GM23338 (cell line): ENCODE data around the gene CD2AP. TPM values are rescaled to one million over a fixed set of nuclear protein-coding genes. Genes with fewer than 3 reads are reported as not detected.

ENCODE experiments used
- ATAC-seq: fragments of 200-7000 bp; cut with Tn5 transposase; 3 replicates; pipeline ENCODE4 v1.9.1; 2020
- DNase-seq: peaks from one replicate; pipeline ENCODE4 v3.0.0-alpha.2; 2015; ENCODE audit warnings: low spot score
- H2AFZ ChIP-seq: fragments of 200-600 bp; sonication (generic); 2 replicates; pipeline ENCODE4 v1.8.0; 2016; ENCODE audit warnings: antibody characterized with exemption, mild to moderate bottlenecking, moderate library complexity
- H3F3A ChIP-seq: fragments of 200-600 bp; sonication (generic); replicated peaks from 2 replicates; pipeline ENCODE4 v1.8.0; 2017; ENCODE audit warnings: antibody characterized with exemption, mixed run types, low read depth
- H3K27ac ChIP-seq: fragments of 200-600 bp; sonication (generic); 2 replicates; pipeline ENCODE4 v1.6.1; 2016; ENCODE audit warnings: low read depth
- H3K27me3 ChIP-seq: fragments of 200-600 bp; sonication (generic); 2 replicates; pipeline ENCODE4 v1.8.0; 2016; ENCODE audit warnings: mild to moderate bottlenecking, mixed run types, moderate library complexity; ENCODE audit not compliant: insufficient read depth
- H3K36me3 ChIP-seq: fragments of 200-600 bp; sonication (generic); 2 replicates; pipeline ENCODE4 v1.8.0; 2016; ENCODE audit warnings: mild to moderate bottlenecking; ENCODE audit not compliant: insufficient read depth
- H3K4me1 ChIP-seq: fragments of 200-600 bp; sonication (generic); 2 replicates; pipeline ENCODE4 v1.8.0; 2016; ENCODE audit warnings: mild to moderate bottlenecking, moderate library complexity; ENCODE audit not compliant: insufficient read depth
- H3K4me2 ChIP-seq: fragments of 200-600 bp; sonication (generic); 2 replicates; pipeline ENCODE4 v1.7.1; 2017; ENCODE audit warnings: mixed run types
- H3K4me3 ChIP-seq: fragments of 200-600 bp; sonication (generic); 2 replicates; pipeline ENCODE4 v1.6.1; 2016; ENCODE audit warnings: mixed run types
- H3K79me2 ChIP-seq: fragments of 200-600 bp; sonication (generic); replicated peaks from 2 replicates; pipeline ENCODE4 v1.8.0; 2017; ENCODE audit warnings: mild to moderate bottlenecking; ENCODE audit not compliant: insufficient read depth
- H3K9me2 ChIP-seq: fragments of 200-600 bp; sonication (generic); 2 replicates; pipeline ENCODE4 v1.8.0; 2017; ENCODE audit not compliant: insufficient read depth
- H4K20me1 ChIP-seq: fragments of 200-600 bp; sonication (generic); replicated peaks from 2 replicates; pipeline ENCODE4 v1.8.0; 2017; ENCODE audit warnings: mild to moderate bottlenecking; ENCODE audit not compliant: insufficient read depth
- H3K27ac Mint-ChIP-seq: 2 replicates; pipeline ENCODE4 v1.8.0; 2020; ENCODE audit warnings: inconsistent platforms, mild to moderate bottlenecking, moderate library complexity, mixed read lengths
- H3K27me3 Mint-ChIP-seq: 3 replicates; pipeline ENCODE4 v1.8.0; 2022; ENCODE audit warnings: low read depth, mild to moderate bottlenecking, moderate library complexity, mixed read lengths, inconsistent platforms; ENCODE audit not compliant: insufficient read depth, poor library complexity
- H3K36me3 Mint-ChIP-seq: 3 replicates; pipeline ENCODE4 v1.8.0; 2021; ENCODE audit warnings: low read depth, mild to moderate bottlenecking, inconsistent platforms, moderate library complexity, mixed read lengths
- H3K4me1 Mint-ChIP-seq: 3 replicates; pipeline ENCODE4 v1.8.0; 2020; ENCODE audit warnings: mild to moderate bottlenecking, inconsistent platforms, mixed read lengths
- H3K4me3 Mint-ChIP-seq: 3 replicates; pipeline ENCODE4 v1.8.0; 2021; ENCODE audit warnings: moderate library complexity, mild to moderate bottlenecking, inconsistent platforms, mixed read lengths
- H3K9me3 Mint-ChIP-seq: 3 replicates; pipeline ENCODE4 v1.8.0; 2020; ENCODE audit warnings: moderate library complexity, mild to moderate bottlenecking, inconsistent platforms, mixed read lengths
- CREB1 ChIP-seq: fragments of 250-450 bp; sonication (Bioruptor Pico); IDR thresholded peaks from 2 replicates; pipeline ENCODE4 v1.5.0; 2020; ENCODE audit warnings: low read depth, mild to moderate bottlenecking, moderate library complexity
- EZH2 ChIP-seq: fragments of 200-600 bp; sonication (generic); IDR thresholded peaks from one replicate; pipeline ENCODE4 v1.8.0; 2017; ENCODE audit warnings: antibody characterized with exemption, mild to moderate bottlenecking, low read depth; ENCODE audit not compliant: unreplicated experiment
- EZH2phosphoT487 ChIP-seq: fragments of 200-600 bp; sonication (generic); IDR thresholded peaks from one replicate; pipeline ENCODE4 v1.8.1; 2018; ENCODE audit warnings: antibody characterized with exemption; ENCODE audit not compliant: unreplicated experiment
- JUNB ChIP-seq: IDR thresholded peaks from one replicate; pipeline ENCODE4 v1.6.1; 2016; ENCODE audit warnings: antibody characterized with exemption; ENCODE audit not compliant: unreplicated experiment
- NANOG ChIP-seq: IDR thresholded peaks from 2 replicates; pipeline ENCODE4 v1.6.1; 2016; ENCODE audit warnings: antibody characterized with exemption, borderline replicate concordance
- POLR2AphosphoS5 ChIP-seq: IDR thresholded peaks from 2 replicates; pipeline ENCODE4 v1.6.1; 2016; ENCODE audit warnings: antibody characterized with exemption, low read depth
- STAT1 ChIP-seq: IDR thresholded peaks from one replicate; pipeline ENCODE4 v1.6.1; 2016; ENCODE audit warnings: antibody characterized with exemption; ENCODE audit not compliant: unreplicated experiment
- ZNF114 ChIP-seq: fragments of 250-450 bp; sonication (Bioruptor Pico); IDR thresholded peaks from 2 replicates; pipeline ENCODE4 v1.5.0; 2020; ENCODE audit warnings: mild to moderate bottlenecking, moderate library complexity
- polyA plus RNA-seq: library from polyadenylated mRNA; unstranded; fragments of >200 nt; fragmentation: Nextera tagmentation; extraction: Ambion mirVana; gene quantifications from 2 replicates; pipeline ENCODE4 v1.2.1, GENCODE V29; 2016
- total RNA-seq: library from RNA; depleted of rRNA; stranded (reverse); fragments of >200 nt; shearing (Covaris generic); gene quantifications from 2 replicates; pipeline ENCODE4 v1.2.3, GENCODE V29; 2014
- TF ChIP-seq, protein P1 (sequence below): IDR thresholded peaks from one replicate; pipeline ENCODE4 v1.6.1; 2018; ENCODE audit warnings: antibody characterized with exemption; ENCODE audit not compliant: unreplicated experiment
- TF ChIP-seq, protein P2 (sequence below), 2 experiments: fragments of 200-600 bp in 1 of 2; sonication (generic) in 1 of 2; conservative IDR thresholded peaks; 2 replicates each; pipeline versions ENCODE4 v1.5.1 to v1.6.1; 2016 to 2017; ENCODE audit warnings: antibody characterized with exemption in 2 of 2, low read depth in 2 of 2, mild to moderate bottlenecking in 2 of 2, moderate library complexity in 1 of 2
- TF ChIP-seq, protein P3 (sequence below): IDR thresholded peaks from 2 replicates; pipeline ENCODE4 v1.6.1; 2016; ENCODE audit warnings: antibody characterized with exemption

CD2AP gene
- total and polyA plus RNA-seq, 2 experiments from 2014 or later: 38.0 to 93.2 TPM

DNA sequence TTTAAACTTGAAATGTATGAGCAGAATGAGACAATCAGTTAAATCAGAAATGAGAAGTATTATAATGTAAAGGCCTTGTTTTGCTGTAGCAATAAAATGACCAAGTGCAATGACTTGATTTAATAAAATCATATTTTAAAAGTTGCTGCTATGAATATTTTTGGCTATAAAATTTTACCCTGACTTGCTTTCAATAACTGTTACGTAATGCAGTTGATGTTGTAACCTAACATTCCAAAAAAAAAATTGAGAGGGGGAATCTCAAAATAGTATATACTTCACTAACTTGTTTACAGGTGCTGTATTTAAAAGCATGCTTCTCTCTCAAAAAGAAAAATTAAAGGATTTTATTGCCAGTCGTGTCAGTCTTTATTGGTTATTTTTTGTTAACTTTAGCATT is 149.2 kb downstream of the CD2AP start (continued):
- TF ChIP-seq, protein P1, sequence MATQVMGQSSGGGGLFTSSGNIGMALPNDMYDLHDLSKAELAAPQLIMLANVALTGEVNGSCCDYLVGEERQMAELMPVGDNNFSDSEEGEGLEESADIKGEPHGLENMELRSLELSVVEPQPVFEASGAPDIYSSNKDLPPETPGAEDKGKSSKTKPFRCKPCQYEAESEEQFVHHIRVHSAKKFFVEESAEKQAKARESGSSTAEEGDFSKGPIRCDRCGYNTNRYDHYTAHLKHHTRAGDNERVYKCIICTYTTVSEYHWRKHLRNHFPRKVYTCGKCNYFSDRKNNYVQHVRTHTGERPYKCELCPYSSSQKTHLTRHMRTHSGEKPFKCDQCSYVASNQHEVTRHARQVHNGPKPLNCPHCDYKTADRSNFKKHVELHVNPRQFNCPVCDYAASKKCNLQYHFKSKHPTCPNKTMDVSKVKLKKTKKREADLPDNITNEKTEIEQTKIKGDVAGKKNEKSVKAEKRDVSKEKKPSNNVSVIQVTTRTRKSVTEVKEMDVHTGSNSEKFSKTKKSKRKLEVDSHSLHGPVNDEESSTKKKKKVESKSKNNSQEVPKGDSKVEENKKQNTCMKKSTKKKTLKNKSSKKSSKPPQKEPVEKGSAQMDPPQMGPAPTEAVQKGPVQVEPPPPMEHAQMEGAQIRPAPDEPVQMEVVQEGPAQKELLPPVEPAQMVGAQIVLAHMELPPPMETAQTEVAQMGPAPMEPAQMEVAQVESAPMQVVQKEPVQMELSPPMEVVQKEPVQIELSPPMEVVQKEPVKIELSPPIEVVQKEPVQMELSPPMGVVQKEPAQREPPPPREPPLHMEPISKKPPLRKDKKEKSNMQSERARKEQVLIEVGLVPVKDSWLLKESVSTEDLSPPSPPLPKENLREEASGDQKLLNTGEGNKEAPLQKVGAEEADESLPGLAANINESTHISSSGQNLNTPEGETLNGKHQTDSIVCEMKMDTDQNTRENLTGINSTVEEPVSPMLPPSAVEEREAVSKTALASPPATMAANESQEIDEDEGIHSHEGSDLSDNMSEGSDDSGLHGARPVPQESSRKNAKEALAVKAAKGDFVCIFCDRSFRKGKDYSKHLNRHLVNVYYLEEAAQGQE: no peak
- TF ChIP-seq, protein P2, sequence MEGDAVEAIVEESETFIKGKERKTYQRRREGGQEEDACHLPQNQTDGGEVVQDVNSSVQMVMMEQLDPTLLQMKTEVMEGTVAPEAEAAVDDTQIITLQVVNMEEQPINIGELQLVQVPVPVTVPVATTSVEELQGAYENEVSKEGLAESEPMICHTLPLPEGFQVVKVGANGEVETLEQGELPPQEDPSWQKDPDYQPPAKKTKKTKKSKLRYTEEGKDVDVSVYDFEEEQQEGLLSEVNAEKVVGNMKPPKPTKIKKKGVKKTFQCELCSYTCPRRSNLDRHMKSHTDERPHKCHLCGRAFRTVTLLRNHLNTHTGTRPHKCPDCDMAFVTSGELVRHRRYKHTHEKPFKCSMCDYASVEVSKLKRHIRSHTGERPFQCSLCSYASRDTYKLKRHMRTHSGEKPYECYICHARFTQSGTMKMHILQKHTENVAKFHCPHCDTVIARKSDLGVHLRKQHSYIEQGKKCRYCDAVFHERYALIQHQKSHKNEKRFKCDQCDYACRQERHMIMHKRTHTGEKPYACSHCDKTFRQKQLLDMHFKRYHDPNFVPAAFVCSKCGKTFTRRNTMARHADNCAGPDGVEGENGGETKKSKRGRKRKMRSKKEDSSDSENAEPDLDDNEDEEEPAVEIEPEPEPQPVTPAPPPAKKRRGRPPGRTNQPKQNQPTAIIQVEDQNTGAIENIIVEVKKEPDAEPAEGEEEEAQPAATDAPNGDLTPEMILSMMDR (conservative IDR thresholded peaks at IDR 0.05; ENCODE audit: low read depth in 2 of 2): no peak
- TF ChIP-seq EZH2: no peak
- TF ChIP-seq, protein P3, sequence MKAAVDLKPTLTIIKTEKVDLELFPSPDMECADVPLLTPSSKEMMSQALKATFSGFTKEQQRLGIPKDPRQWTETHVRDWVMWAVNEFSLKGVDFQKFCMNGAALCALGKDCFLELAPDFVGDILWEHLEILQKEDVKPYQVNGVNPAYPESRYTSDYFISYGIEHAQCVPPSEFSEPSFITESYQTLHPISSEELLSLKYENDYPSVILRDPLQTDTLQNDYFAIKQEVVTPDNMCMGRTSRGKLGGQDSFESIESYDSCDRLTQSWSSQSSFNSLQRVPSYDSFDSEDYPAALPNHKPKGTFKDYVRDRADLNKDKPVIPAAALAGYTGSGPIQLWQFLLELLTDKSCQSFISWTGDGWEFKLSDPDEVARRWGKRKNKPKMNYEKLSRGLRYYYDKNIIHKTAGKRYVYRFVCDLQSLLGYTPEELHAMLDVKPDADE: no peak
- TF ChIP-seq NANOG: no peak

DNA sequence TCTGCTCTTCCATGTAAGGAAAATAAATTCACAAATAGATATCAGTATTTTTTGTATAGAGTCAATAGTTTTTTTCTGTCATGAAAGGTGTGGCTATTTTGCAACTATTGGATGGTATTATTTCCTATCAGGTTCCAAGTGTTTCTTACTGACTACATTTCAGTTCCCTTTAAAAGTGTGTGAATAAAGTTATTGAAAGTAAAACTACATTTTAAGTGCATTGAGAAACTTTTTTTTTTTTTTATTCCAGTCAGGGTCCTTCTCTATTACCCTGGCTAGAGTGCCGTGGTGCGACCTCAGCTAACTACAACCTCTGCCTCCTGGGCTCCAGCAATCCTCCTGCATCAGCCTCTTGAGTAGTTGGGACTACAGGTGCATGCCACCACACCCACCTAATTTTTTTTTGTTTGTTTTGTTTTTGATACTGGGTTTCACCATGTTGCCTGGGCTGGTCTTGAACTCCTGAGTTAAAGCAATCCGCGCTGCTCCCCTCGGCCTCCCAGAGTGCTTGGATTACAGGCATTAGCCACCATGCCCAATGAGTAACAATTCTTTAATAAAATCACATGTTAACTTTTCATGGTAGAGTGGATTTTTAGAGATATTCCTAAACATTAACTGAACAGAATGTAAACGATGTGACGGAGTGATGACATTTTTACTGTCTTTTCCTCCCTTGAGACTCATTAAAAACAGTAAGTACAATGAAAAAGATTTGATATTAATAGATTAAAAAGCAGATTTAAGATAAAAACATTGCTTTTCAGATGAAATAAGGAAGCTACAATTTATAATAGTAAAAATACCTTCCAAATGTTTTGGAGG is 151.1 kb downstream of the CD2AP start:
- Histone ChIP-seq H3K4me3 (no peak overlapping the region), H3K4me1 (no peaks in the 10 kb centered on the region), H3K27ac (no peak overlapping the region), H3K4me2 (no peak overlapping the region), H2AFZ (no peak overlapping the region), H3K9me2 (no peaks in the 10 kb centered on the region), H3K79me2 (no peaks in the 10 kb centered on the region), H4K20me1 (no peaks in the 10 kb centered on the region), H3K27me3 (no peaks in the 10 kb centered on the region), H3K36me3 (no peaks in the 10 kb centered on the region), H3F3A (no peaks in the 10 kb centered on the region)
- ATAC-seq (no peak), DNase-seq (no peak)
- Mint-ChIP-seq H3K9me3 (no peaks in the 10 kb centered on the region; the same call in 2 of the 3 replicates), H3K4me3 (no peak overlapping the region), H3K27me3 (peaks cover 5% of the 10 kb centered on the region), H3K27ac (no peak overlapping the region; the same call in 1 of the 2 replicates), H3K36me3 (no peaks in the 10 kb centered on the region), H3K4me1 (peaks cover 5% of the 10 kb centered on the region)
- TF ChIP-seq, protein P1: no peak
- no peak for TF ChIP-seq CREB1 (CRISPR knock-in tag)
- no peak for TF ChIP-seq ZNF114 (CRISPR knock-in tag)
- TF ChIP-seq, protein P3: no peak
- no peak for TF ChIP-seq EZH2
- TF ChIP-seq POLR2AphosphoS5: no peak
- TF ChIP-seq, protein P2 (conservative IDR thresholded peaks at IDR 0.05; ENCODE audit: low read depth in 2 of 2): no peak
- no peak for TF ChIP-seq EZH2phosphoT487
- no peak for TF ChIP-seq STAT1
- no peak for TF ChIP-seq JUNB
